Measurements from ENCODE around the gene DIPK1C.

GRCh38 chr18:74495581-74496507, 38.7 kb upstream of the DIPK1C start, which contains the start of gene CNDP2:
- TF ChIP-seq, protein P1, sequence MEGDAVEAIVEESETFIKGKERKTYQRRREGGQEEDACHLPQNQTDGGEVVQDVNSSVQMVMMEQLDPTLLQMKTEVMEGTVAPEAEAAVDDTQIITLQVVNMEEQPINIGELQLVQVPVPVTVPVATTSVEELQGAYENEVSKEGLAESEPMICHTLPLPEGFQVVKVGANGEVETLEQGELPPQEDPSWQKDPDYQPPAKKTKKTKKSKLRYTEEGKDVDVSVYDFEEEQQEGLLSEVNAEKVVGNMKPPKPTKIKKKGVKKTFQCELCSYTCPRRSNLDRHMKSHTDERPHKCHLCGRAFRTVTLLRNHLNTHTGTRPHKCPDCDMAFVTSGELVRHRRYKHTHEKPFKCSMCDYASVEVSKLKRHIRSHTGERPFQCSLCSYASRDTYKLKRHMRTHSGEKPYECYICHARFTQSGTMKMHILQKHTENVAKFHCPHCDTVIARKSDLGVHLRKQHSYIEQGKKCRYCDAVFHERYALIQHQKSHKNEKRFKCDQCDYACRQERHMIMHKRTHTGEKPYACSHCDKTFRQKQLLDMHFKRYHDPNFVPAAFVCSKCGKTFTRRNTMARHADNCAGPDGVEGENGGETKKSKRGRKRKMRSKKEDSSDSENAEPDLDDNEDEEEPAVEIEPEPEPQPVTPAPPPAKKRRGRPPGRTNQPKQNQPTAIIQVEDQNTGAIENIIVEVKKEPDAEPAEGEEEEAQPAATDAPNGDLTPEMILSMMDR (IDR thresholded peaks at IDR 0.05): no peak
- TF ChIP-seq POLR2AphosphoS5 (IDR thresholded peaks at IDR 0.05; ENCODE audit: low read depth, low read length) (peak; percentile 87), REST (IDR thresholded peaks at IDR 0.05; ENCODE audit: insufficient read depth in 1 of 2, low read depth in 2 of 2, low read length in 1 of 2) (no peak), TCF7L2 (IDR thresholded peaks at IDR 0.05; ENCODE audit: low read depth, low read length) (no peak; the same call in 1 of the 2 replicates), SIN3A (IDR thresholded peaks at IDR 0.05; ENCODE audit: borderline replicate concordance, insufficient read depth, low read depth, low read length) (peak; percentile 91)

All from Panc1 (cell line).